ENCODE data around the gene UCN3. TPM values are rescaled to one million over a fixed set of nuclear protein-coding genes. Genes with fewer than 3 reads are reported as not detected.

UCN3 gene
- total and polyA plus RNA-seq, 9 of the 15 experiments (the other 6 are each of a cell fraction or from before 2014, with no cell fraction given) = not detected

DNA sequence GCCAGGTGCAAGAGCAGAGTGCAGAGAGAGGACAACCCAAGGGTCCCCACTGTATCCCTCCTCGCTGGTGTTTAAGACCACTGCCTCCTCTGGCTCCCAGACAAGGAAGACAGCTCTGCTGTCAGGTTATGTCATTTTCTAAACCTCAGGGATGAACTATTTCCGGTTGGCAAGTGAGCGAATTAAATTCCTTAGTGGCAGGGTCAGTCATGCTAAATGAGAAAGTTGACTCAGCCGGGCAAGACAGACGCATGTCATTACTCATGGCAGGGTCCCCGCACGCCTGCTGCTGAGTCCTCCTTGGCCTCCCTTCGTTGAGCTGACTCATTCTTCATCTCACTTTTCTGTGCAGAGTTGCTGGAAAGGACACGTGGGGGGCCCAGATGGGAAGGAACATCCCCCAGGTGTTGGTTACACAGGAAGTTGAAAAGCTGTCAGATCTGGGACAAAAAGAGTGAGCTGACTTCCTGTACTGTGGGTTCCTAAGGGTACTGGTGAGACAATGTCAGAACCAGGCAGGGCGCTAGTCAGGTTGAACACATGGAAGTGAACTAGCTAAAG is 47.1 kb upstream of the UCN3 start (continued):
- TF ChIP-seq, protein P1, sequence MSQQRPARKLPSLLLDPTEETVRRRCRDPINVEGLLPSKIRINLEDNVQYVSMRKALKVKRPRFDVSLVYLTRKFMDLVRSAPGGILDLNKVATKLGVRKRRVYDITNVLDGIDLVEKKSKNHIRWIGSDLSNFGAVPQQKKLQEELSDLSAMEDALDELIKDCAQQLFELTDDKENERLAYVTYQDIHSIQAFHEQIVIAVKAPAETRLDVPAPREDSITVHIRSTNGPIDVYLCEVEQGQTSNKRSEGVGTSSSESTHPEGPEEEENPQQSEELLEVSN (IDR thresholded peaks at IDR 0.05; ENCODE audit: borderline replicate concordance in 1 of 2, extremely low read depth in 1 of 2, insufficient read depth in 1 of 2, insufficient read length in 1 of 2, low read depth in 1 of 2, low read length in 1 of 2, poor library complexity in 1 of 2, severe bottlenecking in 1 of 2) = peak in 1 of 2 experiments; percentile 57
- no peak for TF ChIP-seq NR2C2 (CRISPR knock-in tag; IDR thresholded peaks at IDR 0.05)
- TF ChIP-seq NR2C2 (tag; IDR thresholded peaks at IDR 0.05) = peak; percentile 76; the same call in 1 of the 2 replicates
- TF ChIP-seq RAD51 (IDR thresholded peaks at IDR 0.05; ENCODE audit: borderline replicate concordance, low read depth) = 0 out of 2 replicates have a peak, but pooled peaks have one; percentile 49
- TF ChIP-seq ZFP30 (CRISPR knock-in tag; IDR thresholded peaks at IDR 0.05; ENCODE audit: borderline replicate concordance) = no peak
- TF ChIP-seq, protein P2, sequence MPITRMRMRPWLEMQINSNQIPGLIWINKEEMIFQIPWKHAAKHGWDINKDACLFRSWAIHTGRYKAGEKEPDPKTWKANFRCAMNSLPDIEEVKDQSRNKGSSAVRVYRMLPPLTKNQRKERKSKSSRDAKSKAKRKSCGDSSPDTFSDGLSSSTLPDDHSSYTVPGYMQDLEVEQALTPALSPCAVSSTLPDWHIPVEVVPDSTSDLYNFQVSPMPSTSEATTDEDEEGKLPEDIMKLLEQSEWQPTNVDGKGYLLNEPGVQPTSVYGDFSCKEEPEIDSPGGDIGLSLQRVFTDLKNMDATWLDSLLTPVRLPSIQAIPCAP (CRISPR knock-in tag; IDR thresholded peaks at IDR 0.05; ENCODE audit: borderline replicate concordance) = no peak
- TF ChIP-seq ZNF316 (IDR thresholded peaks at IDR 0.05) = peak; percentile 83
- TF ChIP-seq, protein P3, sequence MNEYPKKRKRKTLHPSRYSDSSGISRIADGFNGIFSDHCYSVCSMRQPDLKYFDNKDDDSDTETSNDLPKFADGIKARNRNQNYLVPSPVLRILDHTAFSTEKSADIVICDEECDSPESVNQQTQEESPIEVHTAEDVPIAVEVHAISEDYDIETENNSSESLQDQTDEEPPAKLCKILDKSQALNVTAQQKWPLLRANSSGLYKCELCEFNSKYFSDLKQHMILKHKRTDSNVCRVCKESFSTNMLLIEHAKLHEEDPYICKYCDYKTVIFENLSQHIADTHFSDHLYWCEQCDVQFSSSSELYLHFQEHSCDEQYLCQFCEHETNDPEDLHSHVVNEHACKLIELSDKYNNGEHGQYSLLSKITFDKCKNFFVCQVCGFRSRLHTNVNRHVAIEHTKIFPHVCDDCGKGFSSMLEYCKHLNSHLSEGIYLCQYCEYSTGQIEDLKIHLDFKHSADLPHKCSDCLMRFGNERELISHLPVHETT (CRISPR knock-in tag; conservative IDR thresholded peaks at IDR 0.05 in 1 of 2, IDR thresholded peaks at IDR 0.05 in 1 of 2) = peak in 1 of 2 experiments; percentile 48; a peak in 2 of 4 replicates
- TF ChIP-seq MCM7 (IDR thresholded peaks at IDR 0.05) = no peak
- TF ChIP-seq, protein P4, sequence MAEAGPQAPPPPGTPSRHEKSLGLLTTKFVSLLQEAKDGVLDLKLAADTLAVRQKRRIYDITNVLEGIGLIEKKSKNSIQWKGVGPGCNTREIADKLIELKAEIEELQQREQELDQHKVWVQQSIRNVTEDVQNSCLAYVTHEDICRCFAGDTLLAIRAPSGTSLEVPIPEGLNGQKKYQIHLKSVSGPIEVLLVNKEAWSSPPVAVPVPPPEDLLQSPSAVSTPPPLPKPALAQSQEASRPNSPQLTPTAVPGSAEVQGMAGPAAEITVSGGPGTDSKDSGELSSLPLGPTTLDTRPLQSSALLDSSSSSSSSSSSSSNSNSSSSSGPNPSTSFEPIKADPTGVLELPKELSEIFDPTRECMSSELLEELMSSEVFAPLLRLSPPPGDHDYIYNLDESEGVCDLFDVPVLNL (CRISPR knock-in tag; IDR thresholded peaks at IDR 0.05; ENCODE audit: low read depth) = no peak
- TF ChIP-seq GABPA (tag; conservative IDR thresholded peaks at IDR 0.05; ENCODE audit: low read depth) = peak; percentile 77
- TF ChIP-seq RB1 (IDR thresholded peaks at IDR 0.05; ENCODE audit: low read depth) = no peak
- TF ChIP-seq SUPT5H (IDR thresholded peaks at IDR 0.05) = no peak
- TF ChIP-seq ZSCAN32 (CRISPR knock-in tag; IDR thresholded peaks at IDR 0.05) = no peak
- TF ChIP-seq, protein P5, sequence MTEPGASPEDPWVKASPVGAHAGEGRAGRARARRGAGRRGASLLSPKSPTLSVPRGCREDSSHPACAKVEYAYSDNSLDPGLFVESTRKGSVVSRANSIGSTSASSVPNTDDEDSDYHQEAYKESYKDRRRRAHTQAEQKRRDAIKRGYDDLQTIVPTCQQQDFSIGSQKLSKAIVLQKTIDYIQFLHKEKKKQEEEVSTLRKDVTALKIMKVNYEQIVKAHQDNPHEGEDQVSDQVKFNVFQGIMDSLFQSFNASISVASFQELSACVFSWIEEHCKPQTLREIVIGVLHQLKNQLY (CRISPR knock-in tag; conservative IDR thresholded peaks at IDR 0.05) = no peak
- TF ChIP-seq RBBP5 (IDR thresholded peaks at IDR 0.05; ENCODE audit: borderline replicate concordance, insufficient read depth, low read length, poor library complexity, severe bottlenecking) = peak; percentile 41
- TF ChIP-seq ZNF589 (CRISPR knock-in tag; IDR thresholded peaks at IDR 0.05; ENCODE audit: low read depth) = peak; percentile 61; the same call in 1 of the 2 replicates
- TF ChIP-seq NFE2L1 (tag; IDR thresholded peaks at IDR 0.05; ENCODE audit: borderline replicate concordance, low read depth) = peak; percentile 4; the same call in 1 of the 2 replicates
